Measurements from ENCODE around the gene GADL1. TPM values are rescaled to one million over a fixed set of nuclear protein-coding genes. Genes with fewer than 3 reads are reported as not detected.

GADL1 gene
- total and polyA plus RNA-seq, 12 donors, result 0.06 to 0.55 (median 0.13) TPM; not detected in 3

DNA sequence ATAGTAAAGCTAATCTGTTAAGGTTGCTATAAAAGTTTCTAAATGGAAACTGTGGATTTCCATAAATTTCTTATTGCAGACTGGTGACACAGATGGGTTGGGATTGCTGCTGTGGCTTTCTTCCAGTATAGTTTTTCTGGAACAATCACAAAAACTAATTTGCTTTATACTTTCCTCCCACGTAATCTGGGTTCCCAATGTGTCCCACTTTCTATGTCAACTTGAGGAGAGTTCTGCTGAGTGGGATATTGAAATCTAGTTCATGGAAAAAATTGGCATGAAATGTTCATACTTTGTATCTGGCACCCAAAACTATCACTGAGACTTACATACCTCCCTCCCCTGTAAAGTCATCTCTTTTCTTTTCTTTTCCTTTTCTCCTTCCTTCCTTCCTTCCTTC lies 161.3 kb downstream of the GADL1 start:
- TF ChIP-seq, protein P1, sequence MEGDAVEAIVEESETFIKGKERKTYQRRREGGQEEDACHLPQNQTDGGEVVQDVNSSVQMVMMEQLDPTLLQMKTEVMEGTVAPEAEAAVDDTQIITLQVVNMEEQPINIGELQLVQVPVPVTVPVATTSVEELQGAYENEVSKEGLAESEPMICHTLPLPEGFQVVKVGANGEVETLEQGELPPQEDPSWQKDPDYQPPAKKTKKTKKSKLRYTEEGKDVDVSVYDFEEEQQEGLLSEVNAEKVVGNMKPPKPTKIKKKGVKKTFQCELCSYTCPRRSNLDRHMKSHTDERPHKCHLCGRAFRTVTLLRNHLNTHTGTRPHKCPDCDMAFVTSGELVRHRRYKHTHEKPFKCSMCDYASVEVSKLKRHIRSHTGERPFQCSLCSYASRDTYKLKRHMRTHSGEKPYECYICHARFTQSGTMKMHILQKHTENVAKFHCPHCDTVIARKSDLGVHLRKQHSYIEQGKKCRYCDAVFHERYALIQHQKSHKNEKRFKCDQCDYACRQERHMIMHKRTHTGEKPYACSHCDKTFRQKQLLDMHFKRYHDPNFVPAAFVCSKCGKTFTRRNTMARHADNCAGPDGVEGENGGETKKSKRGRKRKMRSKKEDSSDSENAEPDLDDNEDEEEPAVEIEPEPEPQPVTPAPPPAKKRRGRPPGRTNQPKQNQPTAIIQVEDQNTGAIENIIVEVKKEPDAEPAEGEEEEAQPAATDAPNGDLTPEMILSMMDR (IDR thresholded peaks at IDR 0.05), result no peak
- no peak for TF ChIP-seq POLR2A (IDR thresholded peaks at IDR 0.05)
- 57 to 82% (median 65%) methylated on average over 1 of the region's 1 CpG for WGBS, 4 donors
- no peaks in the 10 kb centered on the region for H3K36me3 ChIP-seq (replicated peaks in 1 of 2)
- H3K27me3 ChIP-seq, result peaks cover 5% of the 10 kb centered on the region
- no peak overlapping the region for H3K27ac ChIP-seq
- no peaks in the 10 kb centered on the region for H3K9me3 ChIP-seq (replicated peaks in 1 of 3)
- DNase-seq, result no peak
- intact Hi-C loops (cut with DNase I), result no loop called here
- no peak overlapping the region for H3K4me3 ChIP-seq
- no peaks in the 10 kb centered on the region for H3K4me1 ChIP-seq (replicated peaks in 1 of 2)

- intact Hi-C loops (cut with DNase I), result no loop called here
- Histone ChIP-seq H3K36me3 (replicated peaks in 1 of 2) (no peaks in the 10 kb centered on the region), H3K9me3 (replicated peaks in 1 of 3) (no peaks in the 10 kb centered on the region), H3K27me3 (peaks cover 5% of the 10 kb centered on the region), H3K4me1 (replicated peaks in 1 of 2) (no peaks in the 10 kb centered on the region), H3K4me3 (no peak overlapping the region), H3K27ac (no peak overlapping the region)
- TF ChIP-seq, protein P1 (IDR thresholded peaks at IDR 0.05), result no peak
- no peak for TF ChIP-seq POLR2A (IDR thresholded peaks at IDR 0.05)
- DNase-seq, result no peak
- WGBS, 4 donors, result 79 to 92% (median 87%) methylated on average over 3 of the region's 3 CpGs
Measured at GRCh38 chr3:30730967-30731366, 163.5 kb downstream of the GADL1 start.

DNA sequence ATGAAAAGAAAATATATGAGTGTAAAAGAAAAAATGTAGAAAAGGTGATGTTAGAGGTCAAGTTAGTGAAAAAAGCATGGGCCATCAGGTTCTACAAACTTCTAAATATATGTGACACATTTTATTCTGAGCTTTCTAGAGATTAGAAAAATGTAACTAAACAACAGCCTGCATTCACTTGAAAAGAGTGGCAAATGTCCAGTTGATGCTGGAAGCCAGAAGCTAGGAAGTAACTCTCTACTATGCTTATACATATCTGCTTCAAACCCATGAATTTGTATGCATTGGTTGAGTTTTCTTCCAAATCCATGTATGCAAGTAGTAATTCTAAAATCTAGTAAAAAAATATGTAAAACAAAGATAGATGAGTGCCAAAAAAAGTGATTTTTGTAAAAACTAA lies 164.5 kb downstream of the GADL1 start:
- Histone ChIP-seq H3K36me3 (replicated peaks in 1 of 2) (no peaks in the 10 kb centered on the region), H3K27me3 (peaks cover under 1% of the 10 kb centered on the region), H3K4me1 (replicated peaks in 1 of 2) (no peaks in the 10 kb centered on the region), H3K27ac (no peak overlapping the region), H3K4me3 (no peak overlapping the region), H3K9me3 (replicated peaks in 1 of 3) (no peaks in the 10 kb centered on the region)
- TF ChIP-seq POLR2A (IDR thresholded peaks at IDR 0.05), result no peak
- TF ChIP-seq, protein P1 (IDR thresholded peaks at IDR 0.05), result no peak
- no peak for DNase-seq
- intact Hi-C loops (cut with DNase I), result no loop called here

DNA sequence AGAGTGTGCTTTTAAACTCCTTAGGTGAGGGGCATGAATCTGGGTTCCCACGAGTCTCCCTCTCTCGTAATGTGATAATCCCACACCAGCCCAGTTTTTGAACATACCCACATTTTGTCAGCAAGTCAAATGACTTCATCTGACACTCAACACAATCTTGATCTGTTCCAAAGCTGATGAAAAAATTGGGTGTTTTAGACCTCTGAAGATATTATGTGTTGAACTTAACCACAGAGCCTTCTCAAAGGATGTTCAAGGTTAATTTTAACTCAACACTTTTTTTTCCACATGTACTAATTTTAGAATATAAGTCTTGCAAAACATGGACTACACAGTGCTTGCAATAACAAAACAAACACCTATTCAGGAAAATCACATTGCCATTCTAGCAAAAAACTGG lies 164.9 kb downstream of the GADL1 start:
- no peaks in the 10 kb centered on the region for H3K4me1 ChIP-seq (replicated peaks in 1 of 2)
- no peak overlapping the region for H3K4me3 ChIP-seq
- no peaks in the 10 kb centered on the region for H3K36me3 ChIP-seq (replicated peaks in 1 of 2)
- H3K27me3 ChIP-seq, result no peaks in the 10 kb centered on the region
- 81 to 92% (median 92%) methylated on average over 2 of the region's 2 CpGs for WGBS, 4 donors
- H3K27ac ChIP-seq, result no peak overlapping the region
- intact Hi-C loops (cut with DNase I), result no loop called here
- DNase-seq, result no peak
- no peaks in the 10 kb centered on the region for H3K9me3 ChIP-seq (replicated peaks in 1 of 3)
- TF ChIP-seq, protein P1 (IDR thresholded peaks at IDR 0.05), result no peak
- TF ChIP-seq POLR2A (IDR thresholded peaks at IDR 0.05), result no peak

Data from adrenal gland (tissue), 12 donors.